Smooth muscle cell (in vitro differentiated cells): ENCODE results near the gene AGBL4. TPM values are rescaled to one million over a fixed set of nuclear protein-coding genes. Genes with fewer than 3 reads are reported as not detected.

Experiments used
- DNase-seq: peaks from one replicate; lab custom pipeline; 2025; ENCODE audit not compliant: unreplicated experiment; lab: John Stamatoyannopoulos, UW
- H2AFZ ChIP-seq: fragments of 200-600 bp; sonication (generic); 2 replicates; pipeline ENCODE4 v1.6.0; 2016; ENCODE audit warnings: antibody characterized with exemption, low read depth, mild to moderate bottlenecking
- H3F3A ChIP-seq: fragments of 200-600 bp; sonication (generic); 2 replicates; pipeline ENCODE4 v1.6.0; 2017; ENCODE audit warnings: antibody characterized with exemption, low read depth
- H3K27ac ChIP-seq: fragments of 200-600 bp; sonication (generic); 2 replicates; pipeline ENCODE4 v1.5.1; 2016; ENCODE audit warnings: low read depth, mild to moderate bottlenecking
- H3K27me3 ChIP-seq: fragments of 200-600 bp; sonication (generic); 2 replicates; pipeline ENCODE4 v1.6.1; 2016; ENCODE audit warnings: low read depth, mild to moderate bottlenecking
- H3K36me3 ChIP-seq: fragments of 200-600 bp; sonication (generic); 2 replicates; pipeline ENCODE4 v1.5.1; 2016; ENCODE audit warnings: low read depth
- H3K4me1 ChIP-seq: fragments of 200-600 bp; sonication (generic); 2 replicates; pipeline ENCODE4 v1.5.1; 2016; ENCODE audit warnings: low read depth
- H3K4me2 ChIP-seq: fragments of 200-600 bp; sonication (generic); 2 replicates; pipeline ENCODE4 v1.6.0; 2016; ENCODE audit warnings: mild to moderate bottlenecking
- H3K4me3 ChIP-seq: fragments of 200-600 bp; sonication (generic); 2 replicates; pipeline ENCODE4 v1.5.1; 2016; ENCODE audit warnings: mild to moderate bottlenecking
- H3K79me2 ChIP-seq: fragments of 200-600 bp; sonication (generic); 2 replicates; pipeline ENCODE4 v1.6.0; 2016; ENCODE audit warnings: low read depth, mild to moderate bottlenecking
- H3K9ac ChIP-seq: fragments of 200-600 bp; sonication (generic); 2 replicates; pipeline ENCODE4 v1.6.0; 2016; ENCODE audit warnings: low read depth
- H3K9me3 ChIP-seq: fragments of 200-600 bp; sonication (generic); replicated peaks from 2 replicates; pipeline ENCODE4 v1.5.1; 2016; ENCODE audit warnings: low read depth
- H4K20me1 ChIP-seq: fragments of 200-600 bp; sonication (generic); 2 replicates; pipeline ENCODE4 v1.6.0; 2016; ENCODE audit warnings: low read depth
- WGBS: methylation state at CpG from one replicate; pipeline ENCODE4 v1.1.7; 2016; ENCODE audit warnings: low lambda C conversion rate; 5-methylcytosine and 5-hydroxymethylcytosine counted together
- polyA plus RNA-seq: library from polyadenylated mRNA; unstranded; fragments of >200 nt; fragmentation: Nextera tagmentation; extraction: Ambion mirVana; gene quantifications from 2 replicates; pipeline ENCODE4 v1.2.1, GENCODE V29; 2016
- total RNA-seq: library from RNA; depleted of rRNA; stranded (reverse); fragments of >200 nt; gene quantifications from 2 replicates; pipeline ENCODE4 v1.2.3, GENCODE V29; 2014
- TF ChIP-seq, protein P1 (sequence below): fragments of 200-600 bp; sonication (generic); IDR thresholded peaks from 2 replicates; pipeline ENCODE4 v1.5.1; 2017; ENCODE audit warnings: borderline replicate concordance, mild to moderate bottlenecking, antibody characterized with exemption; ENCODE audit not compliant: insufficient read depth, poor library complexity, severe bottlenecking

Gene AGBL4
- total and polyA plus RNA-seq, 2 experiments from 2014 or later = 0.29 TPM; not detected in 1

DNA sequence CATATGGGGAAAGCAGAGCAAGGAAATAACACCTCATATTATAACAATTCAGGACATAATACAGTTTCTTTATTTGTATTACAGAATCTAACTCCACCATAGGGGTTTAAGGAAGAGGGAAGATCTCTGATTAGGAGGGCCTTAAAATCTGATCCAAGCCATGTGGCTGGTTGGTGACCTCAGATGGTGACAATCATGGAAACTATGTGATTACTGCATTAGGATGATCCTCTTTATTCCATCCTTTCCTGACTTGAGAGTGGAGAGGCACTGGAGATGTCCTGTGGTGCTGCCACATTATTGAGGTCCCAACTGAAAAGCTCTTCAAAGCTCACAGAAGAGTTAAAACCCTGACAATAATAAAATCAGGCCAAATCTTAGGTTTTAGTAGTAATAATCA is 1078.9 kb downstream of the AGBL4 start:
- Histone ChIP-seq H3K27ac (no peak overlapping the region), H3K4me3 (no peak overlapping the region), H4K20me1 (no peaks in the 10 kb centered on the region), H3K4me2 (no peak overlapping the region), H3K36me3 (no peaks in the 10 kb centered on the region), H3K79me2 (no peaks in the 10 kb centered on the region), H3F3A (no peaks in the 10 kb centered on the region), H3K4me1 (no peaks in the 10 kb centered on the region), H2AFZ (no peak overlapping the region), H3K9ac (no peak overlapping the region), H3K9me3 (peaks cover 2% of the 10 kb centered on the region), H3K27me3 (no peaks in the 10 kb centered on the region)
- DNase-seq = no peak
- TF ChIP-seq, protein P1, sequence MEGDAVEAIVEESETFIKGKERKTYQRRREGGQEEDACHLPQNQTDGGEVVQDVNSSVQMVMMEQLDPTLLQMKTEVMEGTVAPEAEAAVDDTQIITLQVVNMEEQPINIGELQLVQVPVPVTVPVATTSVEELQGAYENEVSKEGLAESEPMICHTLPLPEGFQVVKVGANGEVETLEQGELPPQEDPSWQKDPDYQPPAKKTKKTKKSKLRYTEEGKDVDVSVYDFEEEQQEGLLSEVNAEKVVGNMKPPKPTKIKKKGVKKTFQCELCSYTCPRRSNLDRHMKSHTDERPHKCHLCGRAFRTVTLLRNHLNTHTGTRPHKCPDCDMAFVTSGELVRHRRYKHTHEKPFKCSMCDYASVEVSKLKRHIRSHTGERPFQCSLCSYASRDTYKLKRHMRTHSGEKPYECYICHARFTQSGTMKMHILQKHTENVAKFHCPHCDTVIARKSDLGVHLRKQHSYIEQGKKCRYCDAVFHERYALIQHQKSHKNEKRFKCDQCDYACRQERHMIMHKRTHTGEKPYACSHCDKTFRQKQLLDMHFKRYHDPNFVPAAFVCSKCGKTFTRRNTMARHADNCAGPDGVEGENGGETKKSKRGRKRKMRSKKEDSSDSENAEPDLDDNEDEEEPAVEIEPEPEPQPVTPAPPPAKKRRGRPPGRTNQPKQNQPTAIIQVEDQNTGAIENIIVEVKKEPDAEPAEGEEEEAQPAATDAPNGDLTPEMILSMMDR = no peak

- Histone ChIP-seq H3F3A (no peaks in the 10 kb centered on the region), H3K4me2 (no peak overlapping the region), H2AFZ (no peak overlapping the region), H3K79me2 (no peaks in the 10 kb centered on the region), H3K36me3 (no peaks in the 10 kb centered on the region), H3K27ac (no peak overlapping the region), H3K4me1 (no peaks in the 10 kb centered on the region), H4K20me1 (no peaks in the 10 kb centered on the region), H3K9me3 (peaks cover 2% of the 10 kb centered on the region), H3K9ac (no peak overlapping the region), H3K4me3 (no peak overlapping the region), H3K27me3 (no peaks in the 10 kb centered on the region)
- DNase-seq = no peak
- WGBS = 71% methylated on average over 5 of the region's 5 CpGs
- TF ChIP-seq, protein P1 = no peak
Measured at GRCh38 chr1:48943826-48944225, 1079.9 kb downstream of the AGBL4 start.

DNA sequence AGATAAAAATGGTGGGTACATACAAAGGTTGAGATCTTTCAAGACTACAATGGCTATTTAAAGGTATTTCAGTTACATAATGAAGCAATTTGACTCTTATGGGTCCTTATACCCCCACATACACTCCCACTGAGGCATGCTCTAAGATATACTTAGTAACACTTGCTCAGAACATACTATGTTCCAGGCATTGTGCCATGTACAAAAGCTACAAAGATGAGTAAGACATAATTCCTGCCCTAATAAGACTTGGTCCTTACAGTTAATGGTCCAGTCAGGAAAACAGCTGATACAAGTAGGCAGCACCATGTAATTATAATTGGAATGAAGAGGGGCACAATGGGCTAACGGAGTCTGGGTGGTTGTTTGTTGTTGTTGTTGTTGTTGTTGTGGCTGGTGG is 1080.4 kb downstream of the AGBL4 start:
- TF ChIP-seq, protein P1 = no peak
- no peak overlapping the region for H3K4me3 ChIP-seq
- H4K20me1 ChIP-seq = no peaks in the 10 kb centered on the region
- H3K27ac ChIP-seq = no peak overlapping the region
- WGBS = 76% methylated on average over 1 of the region's 1 CpG
- H3K36me3 ChIP-seq = no peaks in the 10 kb centered on the region
- H3F3A ChIP-seq = no peaks in the 10 kb centered on the region
- no peak overlapping the region for H3K4me2 ChIP-seq
- no peaks in the 10 kb centered on the region for H3K4me1 ChIP-seq
- no peak for DNase-seq
- no peaks in the 10 kb centered on the region for H3K27me3 ChIP-seq
- no peak overlapping the region for H3K9ac ChIP-seq
- no peaks in the 10 kb centered on the region for H3K79me2 ChIP-seq
- H2AFZ ChIP-seq = no peak overlapping the region
- peaks cover 2% of the 10 kb centered on the region for H3K9me3 ChIP-seq

- Histone ChIP-seq H3K9me3 (peaks cover 2% of the 10 kb centered on the region), H2AFZ (no peak overlapping the region), H3K4me2 (no peak overlapping the region), H3K79me2 (no peaks in the 10 kb centered on the region), H3K27me3 (no peaks in the 10 kb centered on the region), H3K4me1 (no peaks in the 10 kb centered on the region), H3K27ac (no peak overlapping the region), H3K36me3 (no peaks in the 10 kb centered on the region), H4K20me1 (no peaks in the 10 kb centered on the region), H3F3A (no peaks in the 10 kb centered on the region), H3K9ac (no peak overlapping the region), H3K4me3 (no peak overlapping the region)
- no peak for DNase-seq
- TF ChIP-seq, protein P1 = no peak
Measured at GRCh38 chr1:48940962-48941732, 1082.6 kb downstream of the AGBL4 start.
